Measurements from ENCODE around the gene PFKL.

PFKL gene

DNA sequence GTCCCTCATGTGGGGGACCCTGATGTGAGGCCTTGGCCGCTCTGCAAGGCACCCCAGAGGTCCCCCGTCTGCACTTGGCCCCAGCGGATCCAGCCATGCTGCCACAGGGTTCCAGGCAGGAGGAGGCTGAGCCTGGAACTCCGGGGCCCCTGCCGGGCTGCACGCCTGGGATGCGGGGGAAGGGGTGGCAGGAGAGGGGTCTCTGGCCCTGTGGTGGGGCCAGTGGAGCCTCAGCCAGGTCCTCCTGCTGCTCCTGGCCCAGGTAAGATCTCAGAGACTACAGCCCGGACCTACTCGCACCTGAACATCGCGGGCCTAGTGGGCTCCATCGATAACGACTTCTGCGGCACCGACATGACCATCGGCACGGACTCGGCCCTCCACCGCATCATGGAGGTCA is 12.9 kb downstream of the PFKL start:
- DNase-seq (ENCODE audit: low read depth, low spot score) = no peak

DNA sequence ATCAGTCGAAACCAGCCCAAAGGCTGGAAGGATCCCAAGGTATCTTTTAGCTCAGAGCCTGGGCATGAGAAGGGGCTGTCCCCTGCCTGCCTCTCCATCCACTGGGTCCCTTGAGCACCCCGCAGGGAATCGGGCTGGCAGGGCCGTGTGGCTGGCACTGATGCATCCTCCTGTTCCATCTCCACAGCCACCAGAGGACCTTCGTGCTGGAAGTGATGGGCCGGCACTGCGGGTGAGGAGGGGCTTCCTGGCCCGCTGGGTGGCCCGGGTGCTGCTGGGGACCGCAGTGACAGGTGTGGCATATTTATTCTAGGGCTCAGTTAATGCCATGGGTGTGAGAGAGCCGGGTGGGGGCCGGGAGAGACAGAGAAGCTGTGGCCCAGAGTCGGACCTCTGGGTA is 13.6 kb downstream of the PFKL start:
- DNase-seq (ENCODE audit: low read depth, low spot score) = no peak

DNA sequence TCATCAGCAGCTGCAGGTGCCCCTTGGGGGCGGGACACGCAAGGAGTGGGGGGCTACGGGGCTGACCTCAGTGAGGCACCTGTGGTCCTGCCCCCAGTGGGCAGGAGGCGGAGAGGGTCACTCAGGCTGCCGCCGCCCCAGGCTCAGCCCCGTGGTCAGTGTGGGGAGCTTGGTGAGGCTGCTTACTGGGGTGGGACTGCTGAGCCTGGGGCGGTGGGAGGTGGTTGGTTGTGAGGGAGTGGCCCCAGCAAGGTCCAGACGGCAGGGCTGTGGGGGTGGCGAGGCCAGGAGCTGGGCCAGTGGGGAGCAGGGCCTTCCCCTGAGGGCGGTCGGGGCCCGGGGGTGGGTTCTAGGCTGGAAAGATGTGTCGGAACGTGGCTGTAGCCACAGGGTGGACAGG is 14.3 kb downstream of the PFKL start:
- no peak for DNase-seq (ENCODE audit: low read depth, low spot score)

DNA sequence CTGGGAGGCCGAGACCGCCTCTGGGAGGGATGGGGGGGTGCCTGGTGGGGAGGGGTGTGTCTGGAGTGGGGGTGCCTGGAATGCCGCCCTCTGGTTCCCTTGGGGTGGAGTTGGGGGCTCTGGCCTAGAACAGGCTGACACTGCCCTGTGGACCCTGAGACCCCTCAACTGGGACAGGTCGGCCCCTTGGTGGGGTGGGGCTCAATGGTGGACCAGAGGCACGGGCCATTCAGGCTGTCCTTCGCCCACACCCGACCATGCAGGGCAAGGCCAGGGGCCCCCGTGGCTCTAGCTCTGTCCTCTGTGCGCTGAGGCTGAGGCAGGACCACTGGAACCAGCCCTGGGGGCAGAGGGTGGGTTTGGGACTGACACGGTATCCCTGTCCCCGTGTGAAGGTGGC is 14.7 kb downstream of the PFKL start:
- DNase-seq (ENCODE audit: low read depth, low spot score) = no peak

DNA sequence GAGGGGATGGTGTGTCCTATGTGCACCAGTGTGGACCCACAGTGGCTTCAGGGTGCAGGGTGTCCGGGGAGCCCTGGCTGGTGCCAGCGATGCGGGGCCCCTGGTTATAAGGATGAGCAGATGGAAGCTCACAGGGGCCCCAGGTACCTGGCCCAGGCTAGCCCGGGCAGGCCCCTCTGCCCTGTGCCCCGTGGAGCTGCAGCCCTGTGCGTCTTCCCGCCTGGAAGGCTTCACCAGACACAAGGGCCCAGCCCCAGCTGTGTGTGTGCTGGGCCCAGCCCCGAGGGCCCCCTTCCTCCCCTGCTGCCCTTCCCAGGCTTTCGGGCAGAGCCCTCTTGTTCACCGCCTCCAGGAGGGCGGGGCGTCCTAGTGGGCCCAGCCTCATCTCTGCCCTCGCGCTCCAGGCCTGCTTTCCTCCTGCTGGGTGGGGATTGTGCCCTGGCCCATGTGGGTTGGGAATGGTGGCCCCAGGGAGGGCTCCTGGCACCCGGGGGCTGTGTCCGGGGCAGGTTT is 15.9 kb downstream of the PFKL start:
- no peak for DNase-seq (ENCODE audit: low read depth, low spot score)

DNA sequence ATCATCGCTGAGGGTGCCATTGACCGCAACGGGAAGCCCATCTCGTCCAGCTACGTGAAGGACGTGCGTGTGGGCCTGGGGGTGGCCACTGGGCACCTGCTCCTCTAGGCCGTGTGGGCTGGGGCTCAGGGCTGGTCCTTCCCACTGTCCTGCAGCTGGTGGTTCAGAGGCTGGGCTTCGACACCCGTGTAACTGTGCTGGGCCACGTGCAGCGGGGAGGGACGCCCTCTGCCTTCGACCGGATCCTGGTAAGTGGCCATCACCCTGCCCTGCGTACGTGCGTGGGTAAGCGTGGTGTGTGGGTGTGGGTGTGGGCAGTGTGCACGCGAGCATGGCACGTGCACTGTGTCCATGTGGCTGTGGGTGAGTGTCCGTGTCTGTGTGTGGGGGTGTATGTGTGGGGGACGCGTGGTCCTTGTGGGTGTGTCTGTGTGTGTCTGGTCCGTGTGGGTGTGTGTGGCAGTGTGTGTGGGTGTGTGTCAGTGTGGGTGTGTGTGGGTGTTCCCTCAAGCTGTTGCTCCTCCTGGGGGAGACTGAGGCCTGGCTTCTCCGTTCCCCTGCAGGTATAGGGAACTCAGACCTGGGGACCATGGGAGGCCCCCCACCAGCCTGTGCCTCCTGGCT is 16.5 kb downstream of the PFKL start:
- DNase-seq (ENCODE audit: low read depth, low spot score) = no peak

DNA sequence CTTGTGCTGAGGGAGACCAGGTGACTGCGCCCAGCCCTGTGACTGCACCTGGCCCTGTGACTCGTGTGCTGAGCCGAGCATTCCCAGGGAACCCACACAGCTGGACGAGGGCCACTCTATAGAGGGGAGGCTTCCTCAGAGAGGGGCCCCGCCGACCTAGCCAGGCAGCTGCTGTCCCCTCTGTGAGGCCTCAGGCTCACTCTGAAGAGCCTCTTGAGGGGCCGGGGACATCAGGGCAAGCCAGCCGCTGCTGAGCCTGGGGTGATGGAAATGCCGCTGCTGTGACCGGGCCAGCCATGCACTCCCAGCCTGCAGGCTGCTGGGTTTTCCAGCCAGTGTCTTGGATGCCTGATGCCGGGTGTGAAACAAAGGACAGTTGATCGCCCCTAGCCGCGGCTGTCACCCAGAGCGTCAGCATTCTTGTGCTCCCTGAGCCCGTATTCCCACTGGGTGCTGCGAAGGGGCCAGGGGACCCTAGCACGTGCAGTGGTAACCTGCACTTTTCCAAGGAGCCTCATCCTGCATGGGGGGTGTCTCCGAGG is 17.5 kb downstream of the PFKL start:
- DNase-seq (ENCODE audit: low read depth, low spot score) = no peak

DNA sequence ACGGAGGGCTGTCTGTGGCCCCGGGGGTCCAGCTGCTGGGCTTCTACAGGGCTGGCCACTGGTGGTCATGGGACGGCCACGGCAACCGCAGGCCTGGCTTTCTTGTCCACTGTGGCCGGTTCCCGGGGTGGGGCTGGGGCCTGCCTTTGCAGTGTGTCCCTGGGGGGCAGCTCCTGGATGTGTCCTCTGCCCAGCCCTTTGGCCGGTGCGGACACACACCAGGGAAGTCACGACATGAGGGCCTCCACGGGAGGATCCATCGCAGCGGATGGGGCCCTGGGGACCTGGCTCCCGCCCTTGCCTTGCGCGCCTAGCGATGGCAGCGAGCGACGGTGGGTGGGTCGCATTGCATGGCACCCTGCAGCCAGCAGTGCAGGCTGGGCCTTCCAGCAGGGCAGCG is 18.0 kb downstream of the PFKL start:
- DNase-seq (ENCODE audit: low read depth, low spot score) = no peak

DNA sequence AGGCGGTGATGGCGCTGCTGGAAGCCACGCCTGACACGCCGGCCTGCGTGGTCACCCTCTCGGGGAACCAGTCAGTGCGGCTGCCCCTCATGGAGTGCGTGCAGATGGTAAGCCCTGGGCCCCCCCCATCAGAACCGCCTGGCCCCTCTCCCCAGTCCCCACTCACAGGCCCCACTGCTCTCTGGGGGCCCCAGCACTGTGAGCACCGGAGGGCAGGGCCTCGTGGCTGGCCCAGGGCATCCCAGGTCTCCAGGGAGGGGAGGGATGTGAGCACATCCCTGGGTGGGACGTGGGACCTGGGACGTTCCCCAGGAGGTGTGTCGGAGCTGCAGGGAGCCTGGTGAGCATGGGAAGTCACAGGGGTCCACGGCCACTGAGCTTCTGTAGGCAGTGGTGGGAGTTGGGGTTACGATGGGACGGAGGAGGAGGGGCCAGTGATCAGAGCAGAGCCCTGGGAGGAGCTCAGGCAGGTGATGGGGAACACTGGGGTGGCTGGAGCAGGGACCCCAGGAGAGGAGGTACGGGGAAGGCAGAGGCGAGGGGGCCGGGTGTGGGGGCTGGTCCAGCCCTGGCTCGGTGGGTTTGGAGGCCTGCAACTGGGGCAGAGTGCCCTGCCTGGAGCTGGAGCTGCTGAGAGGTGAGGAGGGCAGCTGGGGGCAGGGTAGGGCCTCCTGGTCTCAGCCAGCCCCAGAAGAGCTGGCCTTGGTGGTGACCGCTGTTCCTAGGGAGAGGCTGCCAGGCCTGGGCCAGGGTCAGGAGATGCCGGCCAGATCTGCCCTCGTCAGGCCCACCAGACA is 18.8 kb downstream of the PFKL start:
- no peak for DNase-seq (ENCODE audit: low read depth, low spot score)

DNA sequence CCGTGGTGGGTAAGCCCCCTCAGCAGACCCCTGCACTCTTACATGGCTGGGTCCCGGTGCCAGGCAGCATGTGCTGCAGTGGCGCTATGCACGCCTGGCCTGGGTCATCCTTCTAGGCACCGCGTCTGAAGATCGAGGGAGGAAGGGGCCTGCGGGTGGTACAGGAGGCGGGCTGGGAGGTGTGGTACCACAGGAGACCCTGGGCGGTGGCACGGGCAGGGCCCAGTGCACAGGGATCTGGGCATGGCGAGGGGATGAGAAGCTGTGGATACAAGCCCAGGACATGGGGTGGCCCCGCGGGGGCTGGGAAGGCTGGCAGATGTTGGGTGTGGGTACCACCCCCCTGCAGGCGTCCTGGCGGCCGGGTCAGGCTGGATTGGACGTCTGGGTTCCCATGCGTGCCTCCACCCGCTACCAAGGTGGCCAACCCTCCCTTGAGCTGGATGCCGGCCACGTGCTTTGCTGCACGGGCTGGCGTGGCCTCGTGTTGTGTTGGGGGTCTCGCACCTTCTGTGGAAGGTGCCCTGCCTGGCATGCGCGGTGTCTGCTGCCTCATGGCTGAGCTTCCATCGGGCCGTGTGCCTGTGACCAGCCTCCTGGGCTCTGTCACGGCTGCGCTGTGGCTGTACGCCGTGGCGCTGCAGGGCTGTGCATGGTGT is 19.7 kb downstream of the PFKL start:
- DNase-seq (ENCODE audit: low read depth, low spot score) = no peak

DNA sequence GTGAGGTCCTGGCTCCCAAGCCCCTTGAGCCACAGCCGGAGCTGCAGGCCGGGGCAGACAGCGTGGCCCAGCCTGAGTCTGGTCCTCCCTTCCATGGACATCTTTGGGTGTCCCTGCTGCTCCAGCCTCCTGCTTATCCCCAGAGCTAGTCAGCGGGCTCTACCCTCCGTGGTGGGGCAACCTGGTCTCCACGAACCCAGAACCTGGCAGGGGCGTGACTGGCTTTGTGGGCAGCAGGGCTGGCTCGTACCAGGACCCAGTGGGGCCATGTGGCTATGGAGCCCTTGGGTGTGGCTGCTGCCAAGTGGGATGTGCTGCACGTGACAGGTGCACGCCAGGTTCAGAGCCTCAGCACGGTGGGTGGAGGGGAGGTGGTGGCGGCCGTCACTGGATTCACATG is 21.0 kb downstream of the PFKL start:
- no peak for DNase-seq (ENCODE audit: low read depth, low spot score)

DNA sequence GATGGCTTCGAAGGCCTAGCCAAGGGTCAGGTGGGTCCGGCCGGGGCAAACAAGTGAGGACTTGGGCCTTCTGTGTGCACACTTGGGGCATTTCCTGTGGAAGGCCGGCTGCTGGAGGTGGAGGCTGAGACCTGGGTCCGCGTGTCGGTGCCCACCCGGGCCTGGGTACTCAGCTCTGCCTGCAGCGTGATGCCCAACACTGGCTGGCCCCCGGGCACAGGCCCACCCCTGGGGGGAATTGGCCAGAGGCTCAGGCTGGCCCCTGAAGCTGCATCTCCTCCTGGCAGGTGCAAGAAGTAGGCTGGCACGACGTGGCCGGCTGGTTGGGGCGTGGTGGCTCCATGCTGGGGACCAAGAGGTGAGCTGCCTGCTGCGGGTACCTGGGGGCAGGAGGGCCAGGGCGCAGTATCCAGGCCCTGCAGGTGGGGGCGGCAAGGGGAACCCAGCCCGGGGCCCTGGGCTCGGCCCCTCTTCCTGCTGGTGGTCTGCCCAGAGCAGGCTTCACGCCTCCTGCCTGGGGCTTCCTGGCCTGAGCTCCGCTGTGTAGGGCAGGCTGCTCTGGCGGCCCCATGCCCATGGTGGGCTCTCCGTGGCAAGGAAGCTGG is 22.1 kb downstream of the PFKL start:
- no peak for DNase-seq (ENCODE audit: low read depth, low spot score)

DNA sequence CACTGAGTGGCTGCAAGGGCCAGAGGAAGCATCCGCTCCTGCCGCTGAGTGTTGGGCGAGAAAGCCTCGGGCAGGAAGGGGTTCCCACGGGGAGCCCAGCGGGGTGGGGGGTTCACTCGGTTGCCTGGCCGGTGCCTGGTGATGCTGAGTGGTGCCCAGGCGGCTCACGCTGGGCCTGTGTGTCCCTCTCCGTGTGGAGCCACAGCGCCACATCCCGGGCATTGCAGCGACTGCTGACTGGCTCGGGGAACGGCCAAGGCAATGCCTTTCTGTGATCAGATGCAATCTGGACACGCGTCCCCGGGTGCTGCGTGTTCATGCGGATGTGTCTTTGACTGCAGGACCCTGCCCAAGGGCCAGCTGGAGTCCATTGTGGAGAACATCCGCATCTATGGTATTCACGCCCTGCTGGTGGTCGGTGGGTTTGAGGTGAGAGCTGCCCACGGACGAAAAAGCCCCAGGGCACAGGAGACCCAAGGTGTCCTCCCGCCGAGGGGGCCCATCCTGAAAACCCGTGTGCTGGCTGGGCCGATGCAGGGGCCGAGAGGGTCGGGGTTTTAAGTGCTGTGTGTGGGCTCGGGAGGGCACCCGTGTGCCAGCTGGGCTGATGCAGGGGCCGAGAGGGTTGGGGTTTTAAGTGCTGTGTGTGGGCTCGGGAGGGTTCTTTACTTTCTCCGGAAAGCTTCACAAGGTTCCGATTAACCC is 22.9 kb downstream of the PFKL start:
- DNase-seq (ENCODE audit: low read depth, low spot score) = no peak

DNA sequence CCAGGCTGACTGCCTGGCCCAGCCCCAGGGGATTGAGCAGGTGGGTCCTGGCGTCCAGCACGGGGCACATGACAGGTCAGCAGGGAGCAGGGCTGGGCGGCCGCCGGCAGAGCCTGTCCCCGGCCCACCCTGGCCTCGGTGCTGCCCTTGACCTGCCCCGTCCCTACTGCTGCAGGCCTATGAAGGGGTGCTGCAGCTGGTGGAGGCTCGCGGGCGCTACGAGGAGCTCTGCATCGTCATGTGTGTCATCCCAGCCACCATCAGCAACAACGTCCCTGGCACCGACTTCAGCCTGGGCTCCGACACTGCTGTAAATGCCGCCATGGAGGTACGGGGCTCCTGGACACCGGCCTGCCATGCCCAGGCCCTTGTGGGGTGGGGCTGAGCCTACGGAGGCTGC is 23.7 kb downstream of the PFKL start:
- DNase-seq (ENCODE audit: low read depth, low spot score) = no peak

DNA sequence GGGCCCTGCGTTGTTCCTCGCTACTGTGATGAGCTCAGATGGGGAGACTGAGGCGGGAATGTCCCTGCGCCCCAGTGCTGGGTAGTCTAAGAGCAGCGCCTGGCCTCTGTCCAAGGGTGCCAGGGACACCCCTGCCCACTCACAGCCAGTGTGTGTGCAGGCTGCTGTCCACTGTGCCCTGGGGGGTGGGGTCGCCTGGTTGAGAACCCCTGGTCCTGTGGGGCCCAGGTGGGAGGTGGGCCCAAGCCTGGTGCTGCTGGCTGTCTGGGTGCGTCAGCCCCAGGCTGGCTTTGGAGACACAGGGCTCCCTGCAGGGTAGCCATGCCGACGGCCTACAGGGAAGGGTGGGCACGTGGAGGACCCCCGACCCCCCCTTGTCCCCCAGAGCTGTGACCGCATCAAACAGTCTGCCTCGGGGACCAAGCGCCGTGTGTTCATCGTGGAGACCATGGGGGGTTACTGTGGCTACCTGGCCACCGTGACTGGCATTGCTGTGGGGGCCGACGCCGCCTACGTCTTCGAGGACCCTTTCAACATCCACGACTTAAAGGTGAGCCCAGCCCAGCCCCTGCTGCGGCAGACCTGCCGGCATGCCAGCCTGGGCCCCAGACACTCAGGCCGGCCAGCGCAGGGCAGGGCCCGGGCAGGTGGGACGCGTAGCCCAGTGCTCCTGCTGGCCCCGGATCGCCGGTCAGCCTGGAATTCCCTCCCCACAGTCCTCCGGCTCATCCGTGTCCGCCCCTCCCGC is 24.4 kb downstream of the PFKL start:
- DNase-seq (ENCODE audit: low read depth, low spot score) = no peak

DNA sequence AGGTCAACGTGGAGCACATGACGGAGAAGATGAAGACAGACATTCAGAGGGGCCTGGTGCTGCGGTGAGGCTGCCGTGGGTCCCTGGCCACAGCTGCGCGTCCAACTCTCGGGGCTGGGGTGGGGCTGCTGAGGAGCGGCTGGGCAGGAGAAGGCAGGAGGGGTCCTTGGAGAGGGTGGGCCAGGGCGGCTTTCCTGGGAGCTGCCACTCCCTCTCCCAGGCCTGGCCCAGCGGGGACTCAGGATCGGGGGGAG is 24.9 kb downstream of the PFKL start:
- DNase-seq (ENCODE audit: low read depth, low spot score) = no peak

DNA sequence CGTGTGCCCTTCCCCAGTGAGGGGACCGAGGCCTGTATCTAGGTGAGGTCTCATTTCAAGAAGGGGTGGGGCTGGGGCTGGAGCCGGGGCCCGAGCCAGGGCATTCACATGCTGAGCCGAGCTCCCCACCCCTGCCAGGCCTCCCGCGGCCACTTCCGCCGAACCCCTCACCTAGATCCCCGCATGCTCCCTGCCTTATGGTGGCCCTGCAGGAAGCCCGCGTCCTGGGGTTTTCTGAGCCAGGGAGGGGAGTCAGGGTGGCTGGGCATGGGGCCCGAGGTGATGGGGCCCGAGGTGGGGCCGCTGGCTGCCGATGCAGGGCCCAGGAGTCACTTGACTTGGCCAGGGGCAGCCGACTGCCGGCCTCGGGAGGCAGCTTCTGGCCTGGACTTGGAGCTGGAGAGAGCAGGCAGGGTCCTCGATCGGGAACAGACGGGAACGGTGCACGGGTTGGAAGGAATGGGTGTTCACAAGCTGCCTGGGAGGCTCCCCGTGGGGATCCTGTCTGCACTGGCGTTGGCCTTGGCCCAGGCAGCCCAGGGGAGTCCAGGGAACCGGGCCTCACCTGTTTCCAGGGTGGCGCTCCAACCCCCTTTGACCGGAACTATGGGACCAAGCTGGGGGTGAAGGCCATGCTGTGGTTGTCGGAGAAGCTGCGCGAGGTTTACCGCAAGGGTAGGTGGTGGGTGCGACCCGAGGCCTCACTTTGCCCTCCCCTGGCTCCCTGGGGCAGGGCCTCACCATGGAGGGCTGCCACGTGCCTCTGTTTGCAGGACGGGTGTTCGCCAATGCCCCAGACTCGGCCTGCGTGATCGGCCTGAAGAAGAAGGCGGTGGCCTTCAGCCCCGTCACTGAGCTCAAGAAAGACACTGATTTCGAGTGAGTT is 25.8 kb downstream of the PFKL start:
- no peak for DNase-seq (ENCODE audit: low read depth, low spot score)

DNA sequence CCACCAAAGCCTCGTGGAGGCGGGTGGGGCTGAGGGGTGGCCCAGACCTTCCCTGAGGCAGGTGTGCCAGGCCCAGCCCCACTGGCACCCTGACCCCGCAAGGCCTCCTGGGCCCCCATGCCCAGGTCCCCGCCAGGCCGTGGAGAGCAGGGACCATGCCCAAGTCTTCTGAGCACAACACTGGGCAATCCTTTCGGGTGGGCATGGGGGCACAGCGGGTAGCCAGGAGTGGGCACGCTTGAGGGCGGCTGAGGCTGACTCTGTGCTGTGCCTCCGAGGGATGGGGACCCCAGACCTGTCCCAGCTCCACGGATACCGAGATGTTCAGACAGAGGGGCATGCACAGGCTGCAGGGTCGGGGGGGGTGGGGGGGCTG is 26.4 kb downstream of the PFKL start:
- no peak for DNase-seq (ENCODE audit: low read depth, low spot score)

DNA sequence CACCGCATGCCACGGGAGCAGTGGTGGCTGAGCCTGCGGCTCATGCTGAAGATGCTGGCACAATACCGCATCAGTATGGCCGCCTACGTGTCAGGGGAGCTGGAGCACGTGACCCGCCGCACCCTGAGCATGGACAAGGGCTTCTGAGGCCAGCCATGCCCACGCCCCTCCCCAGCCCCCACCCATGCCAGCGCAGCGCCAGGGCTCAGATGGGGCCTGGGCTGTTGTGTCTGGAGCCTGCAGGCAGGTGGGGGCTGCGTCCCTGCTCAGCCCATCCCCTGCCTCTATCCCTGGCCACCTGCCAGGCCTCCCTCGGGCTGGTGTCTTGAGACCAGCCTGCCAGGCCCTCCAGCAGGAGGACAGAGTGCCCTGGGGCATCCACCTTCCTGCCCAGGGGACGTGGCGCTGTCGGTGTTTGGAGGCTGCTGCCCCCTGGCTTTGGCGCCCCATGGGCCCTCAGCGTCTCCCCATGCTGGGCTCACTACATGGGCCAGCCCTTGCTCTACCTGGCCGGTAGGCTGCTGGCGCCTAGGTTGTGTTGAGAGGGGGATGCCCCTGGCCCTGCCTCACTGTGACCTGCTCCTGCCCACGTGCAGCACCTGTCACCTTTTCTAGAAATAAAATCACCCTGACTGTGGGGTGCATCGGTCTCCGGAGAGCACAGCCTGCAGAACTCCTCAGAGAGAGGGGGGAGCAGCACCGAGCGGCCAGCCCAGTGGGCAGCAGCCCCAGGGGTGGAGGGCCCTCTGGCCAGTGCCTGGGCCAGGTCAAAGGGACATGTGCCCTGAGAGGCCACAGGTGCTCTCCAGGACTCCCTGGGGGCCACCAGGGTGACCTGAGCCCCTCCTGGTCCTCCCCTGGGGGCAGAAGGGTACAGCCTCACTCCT is 27.1 kb downstream of the PFKL start:
- DNase-seq (ENCODE audit: low read depth, low spot score) = no peak

All from brain pericyte (primary cell).